CD4-positive, alpha-beta T cell treated with Interleukin-4 for 1 hour (primary cell): ENCODE measurements around the gene C17orf78.
"Not testable (repeated sequence)": the region's sequence is repeated elsewhere in the genome, so short reads cannot be mapped to it uniquely, and the experiment has no call there.

Experiments
- DNase-seq, 2 donors: peaks; one replicate each; pipeline ENCODE4 v3.0.0-alpha.2; 2020 to 2022

The C17orf78 gene

DNA sequence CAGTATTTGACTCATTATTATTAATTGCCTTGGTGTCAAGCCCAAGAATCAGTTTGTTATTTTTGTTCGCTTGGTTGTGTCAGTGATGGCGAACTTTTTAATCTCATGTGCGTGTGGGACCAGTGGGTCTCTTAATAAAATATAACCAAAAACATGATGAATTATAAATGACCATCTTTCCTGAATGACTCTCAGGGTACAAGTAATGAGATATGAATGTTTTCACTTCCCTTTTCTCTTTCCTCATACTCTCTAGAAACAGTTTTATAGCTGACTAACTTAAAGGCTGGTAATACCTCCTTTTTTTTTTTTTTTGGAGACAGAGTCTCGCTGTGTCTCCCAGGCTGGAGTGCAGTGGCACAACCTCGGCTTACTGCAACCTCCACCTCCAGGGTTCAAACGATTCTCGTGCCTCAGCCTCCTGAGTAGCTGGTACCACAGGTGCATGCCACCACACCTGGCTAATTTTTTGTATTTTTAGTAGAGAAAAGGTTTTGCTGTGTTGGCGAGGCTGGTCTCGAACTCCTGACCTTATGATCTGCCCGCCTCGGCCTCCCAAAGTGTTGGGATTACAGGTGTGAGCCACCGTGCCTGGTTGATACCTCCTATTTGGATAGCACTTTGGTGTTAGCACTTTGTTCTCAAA lies 65.7 kb downstream of the C17orf78 start:
- not testable (repeated sequence) for DNase-seq
